ENCODE data around the gene CTPS2.

CTPS2 gene

GRCh38 chrX:16544969-16545368 lies 167.5 kb downstream of the CTPS2 start:
- DNase-seq = no peak
